ENCODE data around the gene ISCA2. TPM values are rescaled to one million over a fixed set of nuclear protein-coding genes. Genes with fewer than 3 reads are reported as not detected.

The ISCA2 gene
- total and polyA plus RNA-seq, 9 of the 15 experiments (the other 6 are each of a cell fraction or from before 2014, with no cell fraction given) = 5.0 to 36.7 (median 18.1) TPM

GRCh38 chr14:74503938-74504335, 10.4 kb downstream of the ISCA2 start (continued):
- TF ChIP-seq DDX20 (tag; IDR thresholded peaks at IDR 0.05; ENCODE audit: low read depth) = no peak
- no peak for TF ChIP-seq CEBPG (CRISPR knock-in tag; IDR thresholded peaks at IDR 0.05)
- no peak for TF ChIP-seq CEBPG (tag; conservative IDR thresholded peaks at IDR 0.05 in 1 of 2, IDR thresholded peaks at IDR 0.05 in 1 of 2)
- no peak for TF ChIP-seq KAT2B (IDR thresholded peaks at IDR 0.05; ENCODE audit: low read depth, low read length)
- no peak for TF ChIP-seq DPF2 (IDR thresholded peaks at IDR 0.05)
- TF ChIP-seq ZNF511 (CRISPR knock-in tag; IDR thresholded peaks at IDR 0.05) = no peak
- no peak for TF ChIP-seq ZNF639 (CRISPR knock-in tag; conservative IDR thresholded peaks at IDR 0.05 in 1 of 2, IDR thresholded peaks at IDR 0.05 in 1 of 2)
- no peak for TF ChIP-seq PTTG1 (tag; IDR thresholded peaks at IDR 0.05; ENCODE audit: low read depth)
- TF ChIP-seq FOXP1 (CRISPR knock-in tag; IDR thresholded peaks at IDR 0.05) = no peak
- no peak for TF ChIP-seq GTF2A2 (tag; IDR thresholded peaks at IDR 0.05)
- no peak for TF ChIP-seq MTA1 (IDR thresholded peaks at IDR 0.05; ENCODE audit: borderline replicate concordance)

Measured in K562 (cell line).